Mucosa of descending colon (tissue), 3 donors: Measurements from ENCODE around the gene ZACN. TPM values are rescaled to one million over a fixed set of nuclear protein-coding genes. Genes with fewer than 3 reads are reported as not detected.
"Not testable (repeated sequence)": the region's sequence is repeated elsewhere in the genome, so short reads cannot be mapped to it uniquely, and the experiment has no call there.

Source experiments
- ATAC-seq: fragments of 200-7000 bp; cut with Tn5 transposase; one replicate; pipeline ENCODE4 v1.9.1; 2020; ENCODE audit warnings: mild to moderate bottlenecking, moderate library complexity
- DNase-seq, 3 donors: peaks; one replicate each; pipeline ENCODE4 v3.0.0-alpha.2; 2020
- H3K36me3 ChIP-seq: fragments of 200-600 bp; one replicate; pipeline ENCODE4 v1.8.0; 2021; ENCODE audit warnings: low read depth, mild to moderate bottlenecking
- H3K4me1 ChIP-seq: fragments of 200-600 bp; one replicate; pipeline ENCODE4 v1.8.0; 2021; ENCODE audit warnings: low read depth, mild to moderate bottlenecking
- H3K4me3 ChIP-seq: fragments of 200-600 bp; one replicate; pipeline ENCODE4 v1.8.0; 2021; ENCODE audit warnings: mild to moderate bottlenecking
- H3K9me3 ChIP-seq: fragments of 200-600 bp; one replicate; pipeline ENCODE4 v1.8.0; 2021; ENCODE audit warnings: mild to moderate bottlenecking
- intact Hi-C, 2 donors: fragments of 100-400 bp; cut with DNase I in 1 of 2; cut with micrococcal nuclease in 1 of 2; formaldehyde crosslinking; loops; one replicate each; pipeline versions ENCODE4 v1.11.0 to v1.11.1; 2022; cut with DNase I, micrococcal nuclease
- total RNA-seq, 3 donors: library from RNA; stranded (reverse); fragmentation: NEBNext Ultra II Directional in 2 of 3; extraction: Animal tissue kit (Norgen Biotek cat#: 25700) in 2 of 3; gene quantifications; one replicate each; pipeline versions ENCODE4 v1.2.1 to v1.2.4, GENCODE V29; 2021 to 2023
- TF ChIP-seq, protein P1 (sequence below): fragments of 200-600 bp; IDR thresholded peaks from one replicate; pipeline ENCODE4 v1.8.0; 2022; ENCODE audit warnings: antibody characterized with exemption, mild to moderate bottlenecking
- donor health status: DM: no; HTN: no; CAD: no; lungs with moderate emphysema.
- donor health status: DM: no; HTN: no; CAD: no.
- donor health status: DM: no; HTN: yes; CAD: no.

ZACN gene
- total RNA-seq, 3 donors from 2014 or later = 1.4 TPM; not detected in 2

GRCh38 chr17:76050538-76051467 lies 28.2 kb upstream of the ZACN start:
- ATAC-seq = peak; percentile 76

GRCh38 chr17:76051561-76051960 lies 27.4 kb upstream of the ZACN start:
- peaks cover 11% of the 10 kb centered on the region for H3K36me3 ChIP-seq
- TF ChIP-seq, protein P1, sequence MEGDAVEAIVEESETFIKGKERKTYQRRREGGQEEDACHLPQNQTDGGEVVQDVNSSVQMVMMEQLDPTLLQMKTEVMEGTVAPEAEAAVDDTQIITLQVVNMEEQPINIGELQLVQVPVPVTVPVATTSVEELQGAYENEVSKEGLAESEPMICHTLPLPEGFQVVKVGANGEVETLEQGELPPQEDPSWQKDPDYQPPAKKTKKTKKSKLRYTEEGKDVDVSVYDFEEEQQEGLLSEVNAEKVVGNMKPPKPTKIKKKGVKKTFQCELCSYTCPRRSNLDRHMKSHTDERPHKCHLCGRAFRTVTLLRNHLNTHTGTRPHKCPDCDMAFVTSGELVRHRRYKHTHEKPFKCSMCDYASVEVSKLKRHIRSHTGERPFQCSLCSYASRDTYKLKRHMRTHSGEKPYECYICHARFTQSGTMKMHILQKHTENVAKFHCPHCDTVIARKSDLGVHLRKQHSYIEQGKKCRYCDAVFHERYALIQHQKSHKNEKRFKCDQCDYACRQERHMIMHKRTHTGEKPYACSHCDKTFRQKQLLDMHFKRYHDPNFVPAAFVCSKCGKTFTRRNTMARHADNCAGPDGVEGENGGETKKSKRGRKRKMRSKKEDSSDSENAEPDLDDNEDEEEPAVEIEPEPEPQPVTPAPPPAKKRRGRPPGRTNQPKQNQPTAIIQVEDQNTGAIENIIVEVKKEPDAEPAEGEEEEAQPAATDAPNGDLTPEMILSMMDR = no peak
- H3K4me3 ChIP-seq = no peak overlapping the region
- intact Hi-C loops = no loop called here
- H3K4me1 ChIP-seq = no peaks in the 10 kb centered on the region
- peak; percentile 69 for ATAC-seq
- H3K9me3 ChIP-seq = no peaks in the 10 kb centered on the region
- DNase-seq = no peak

More at GRCh38 chr17:76050538-76051467, 28.2 kb upstream of the ZACN start:
- no peaks in the 10 kb centered on the region for H3K4me1 ChIP-seq
- TF ChIP-seq, protein P1 = no peak
- intact Hi-C loops = no loop called here
- H3K36me3 ChIP-seq = peaks cover 8% of the 10 kb centered on the region
- H3K9me3 ChIP-seq = no peaks in the 10 kb centered on the region
- no peak overlapping the region for H3K4me3 ChIP-seq
- DNase-seq = no peak

GRCh38 chr17:76053246-76054111 lies 25.5 kb upstream of the ZACN start:
- peaks cover 14% of the 10 kb centered on the region for H3K36me3 ChIP-seq
- TF ChIP-seq, protein P1 = no peak
- ATAC-seq = peak; percentile 43
- H3K4me3 ChIP-seq = no peak overlapping the region
- H3K9me3 ChIP-seq = no peaks in the 10 kb centered on the region
- no peaks in the 10 kb centered on the region for H3K4me1 ChIP-seq
- DNase-seq = no peak
- intact Hi-C loops = no loop called here

GRCh38 chr17:76054112-76054476 lies 24.9 kb upstream of the ZACN start:
- Histone ChIP-seq H3K4me1 (no peaks in the 10 kb centered on the region), H3K9me3 (no peaks in the 10 kb centered on the region), H3K36me3 (peaks cover 17% of the 10 kb centered on the region), H3K4me3 (no peak overlapping the region)
- DNase-seq = no peak
- peak; percentile 62 for ATAC-seq
- intact Hi-C loops = no loop called here
- TF ChIP-seq, protein P1 = no peak

DNA sequence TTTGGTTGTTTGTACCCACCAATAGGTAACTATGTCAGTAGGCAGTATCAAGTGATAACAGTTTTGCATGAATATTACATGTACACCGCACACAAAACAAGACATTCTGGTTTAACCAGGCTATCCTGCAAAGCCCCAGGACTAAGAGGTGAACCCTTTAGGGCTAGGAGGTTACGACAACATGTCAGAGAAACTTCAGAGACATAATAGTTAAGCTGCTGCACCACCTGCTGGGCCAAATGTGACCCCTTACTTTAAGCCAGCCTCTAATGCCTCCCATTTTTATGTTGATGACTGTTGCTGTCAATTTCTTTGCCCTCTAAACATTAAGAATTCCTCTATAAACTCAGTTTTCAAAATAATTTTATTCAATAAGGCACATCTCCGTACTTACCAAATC lies 22.1 kb upstream of the ZACN start:
- intact Hi-C loops = no loop called here
- Histone ChIP-seq H3K9me3 (no peaks in the 10 kb centered on the region), H3K4me1 (no peaks in the 10 kb centered on the region), H3K36me3 (peaks cover 25% of the 10 kb centered on the region), H3K4me3 (no peak overlapping the region)
- DNase-seq (no peak), ATAC-seq (no peak)
- TF ChIP-seq, protein P1 = no peak

GRCh38 chr17:76058264-76058663 lies 20.7 kb upstream of the ZACN start:
- H3K4me1 ChIP-seq, intact Hi-C loops, H3K4me3 ChIP-seq, ATAC-seq, DNase-seq, H3K9me3 ChIP-seq: not testable (repeated sequence)
- H3K36me3 ChIP-seq = peaks cover 26% of the 10 kb centered on the region
